ENCODE measurements around the gene DAP.
A peak's percentile ranks its signal among the peaks of the same experiment; 100 is the strongest.

DNA sequence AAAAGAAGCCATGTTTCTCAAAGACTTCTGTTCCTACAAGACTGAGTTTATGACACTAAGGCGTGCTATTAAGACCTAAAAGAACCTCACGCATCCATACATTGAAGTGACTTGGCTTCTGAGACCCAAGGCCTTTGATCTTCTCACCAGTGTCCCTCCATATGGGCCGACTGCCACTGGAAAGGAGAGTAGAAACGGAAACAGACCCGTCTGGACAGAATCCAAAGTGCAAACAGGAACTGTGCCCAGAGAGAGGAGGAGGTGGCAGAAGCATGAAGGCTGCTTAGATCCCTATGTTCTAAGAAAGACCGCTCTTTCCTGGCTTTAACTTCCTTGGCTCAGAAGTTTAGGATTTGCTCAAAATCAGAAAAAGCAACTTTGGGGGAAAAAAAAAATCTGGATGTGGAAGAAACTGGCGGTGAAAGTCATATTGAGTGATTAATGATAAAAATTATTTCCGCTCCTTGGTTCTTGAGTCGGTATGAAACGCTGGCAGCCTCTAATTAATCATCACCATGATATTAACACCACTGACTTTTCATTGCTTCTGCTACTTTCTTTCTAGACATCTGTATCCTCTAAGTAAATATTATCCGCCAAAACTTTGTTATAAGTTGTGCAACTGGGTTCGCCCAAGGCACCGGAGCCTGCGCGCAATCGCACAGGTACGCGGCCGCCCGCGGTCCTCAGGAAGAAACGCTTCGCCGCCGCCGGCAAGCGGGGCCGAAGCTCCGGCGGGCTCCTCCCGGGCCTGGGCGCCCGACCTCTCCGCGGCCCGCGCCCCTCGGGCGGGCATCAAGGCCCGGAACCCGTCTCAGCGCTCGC, 726 bp downstream of the DAP start:
- TF ChIP-seq CTCF (IDR thresholded peaks at IDR 0.05) (no peak), POLR2A (IDR thresholded peaks at IDR 0.05) (peak; percentile 56 to 58)

Measured in Peyer's patch (tissue), 4 donors.